H1 (cell line): ENCODE measurements around the gene KANSL1. TPM values are rescaled to one million over a fixed set of nuclear protein-coding genes. Genes with fewer than 3 reads are reported as not detected.

Source experiments
- BCL11A ChIP-seq, 2 experiments: IDR thresholded peaks; one replicate each; pipeline ENCODE4 v1.6.1; 2011; ENCODE audit warnings: low read depth in 2 of 2, low read length in 2 of 2, mild to moderate bottlenecking in 2 of 2
- CEBPB ChIP-seq: IDR thresholded peaks from 2 replicates; pipeline ENCODE4 v1.6.1; 2012; ENCODE audit warnings: low read depth, low read length
- CHD7 ChIP-seq: fragments of 300-600 bp; sonication (generic); IDR thresholded peaks from 2 replicates; pipeline ENCODE4 v1.7.1; 2012; ENCODE audit warnings: low read length, moderate library complexity, mild to moderate bottlenecking, inconsistent platforms; ENCODE audit not compliant: insufficient replicate concordance
- E2F6 ChIP-seq: IDR thresholded peaks from 2 replicates; pipeline ENCODE4 v1.6.1; 2012; ENCODE audit warnings: inconsistent platforms
- RNF2 ChIP-seq: fragments of 200-900, 300-1000 bp; sonication (generic); IDR thresholded peaks from 2 replicates; pipeline ENCODE4 v1.7.1; 2016; ENCODE audit warnings: borderline replicate concordance, low read depth, mild to moderate bottlenecking, antibody characterized with exemption, low read length; ENCODE audit not compliant: poor library complexity, severe bottlenecking; ENCODE audit errors: missing control alignments
- SIX5 ChIP-seq: IDR thresholded peaks from 2 replicates; pipeline ENCODE4 v1.6.1; 2011; ENCODE audit warnings: mild to moderate bottlenecking, low read depth, low read length
- polyA plus RNA-seq, 7 experiments: library from polyadenylated mRNA; depleted of rRNA in 3 of 7; stranded (reverse) in 5 of 7; unstranded in 2 of 7; fragments of >200 nt in 5 of 7; fragments of 200-250 nt in 2 of 7; gene quantifications; 1 replicate in 5 of 7; 2 replicates in 1 of 7; 4 replicates in 1 of 7; pipeline versions ENCODE4 v1.2.1 to v1.2.3, GENCODE V29; 2011 to 2013; ENCODE audit warnings: missing spikeins in 2 of 7, mixed read lengths in 2 of 7
- total RNA-seq: library from RNA; stranded (reverse); fragmentation: NEBNext Ultra II Directional; extraction: Animal tissue kit (Norgen Biotek cat#: 25700); gene quantifications from 2 replicates; pipeline ENCODE4 v1.2.1, GENCODE V29; 2021

The KANSL1 gene
- total and polyA plus RNA-seq, 2 of the 8 experiments (the other 6 are each of a cell fraction or from before 2014, with no cell fraction given): 34.0 to 128 TPM

GRCh38 chr17:45993962-45994627 lies 199.1 kb downstream of the KANSL1 start (continued):
- TF ChIP-seq CHD7: no peak
- no peak for TF ChIP-seq BCL11A (IDR thresholded peaks at IDR 0.05; ENCODE audit: low read depth in 2 of 2, low read length in 2 of 2)
- TF ChIP-seq RNF2: no peak
- TF ChIP-seq CEBPB: no peak
- no peak for TF ChIP-seq E2F6
- no peak for TF ChIP-seq SIX5
